SKM-1 (cell line): Measurements from ENCODE around the gene EVA1A.

ENCODE experiments used
- DNase-seq: peaks from one replicate; lab custom pipeline; 2025; ENCODE audit not compliant: unreplicated experiment; lab: John Stamatoyannopoulos, UW

The EVA1A gene

GRCh38 chr2:75454241-75454620, 106.5 kb downstream of the EVA1A start:
- DNase-seq = no peak

DNA sequence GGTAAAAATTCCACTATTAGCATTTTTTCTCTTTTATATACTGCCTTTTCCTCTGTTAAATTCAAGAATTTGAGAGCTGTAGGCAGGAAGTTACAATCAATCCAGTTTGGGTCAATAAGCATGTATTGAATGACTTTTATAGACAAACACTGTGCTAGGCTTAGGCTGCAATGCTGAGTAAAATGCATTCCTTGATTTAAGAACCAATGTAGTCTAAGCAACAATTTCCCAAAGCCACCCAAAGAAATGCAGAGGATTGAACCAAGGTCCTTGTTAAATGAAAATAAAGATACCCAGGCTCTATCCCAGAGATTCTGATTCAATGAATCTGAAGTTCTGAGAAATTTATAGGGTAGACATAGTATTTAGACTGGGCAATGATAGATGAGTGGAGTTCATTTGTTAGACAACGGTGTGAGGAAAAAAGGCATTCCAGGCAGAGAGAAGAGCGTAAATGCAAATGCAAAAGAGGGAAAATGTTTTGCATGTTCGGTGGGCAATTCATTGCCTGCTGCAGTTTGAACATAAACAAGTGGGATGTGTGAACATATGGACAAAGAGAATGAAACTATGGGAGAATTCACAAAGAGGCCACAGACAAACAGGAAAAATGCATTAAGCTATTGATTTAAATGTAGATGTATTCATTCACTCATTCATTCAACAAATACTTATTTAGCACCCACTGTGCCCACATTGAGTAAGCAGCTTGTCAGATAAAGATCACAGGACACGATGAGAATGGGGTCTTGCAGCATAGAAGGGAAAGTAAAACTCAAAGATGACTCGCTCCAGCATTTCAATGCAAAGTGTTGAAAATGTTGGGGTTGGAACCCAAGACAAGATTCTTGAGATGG, 107.1 kb downstream of the EVA1A start:
- DNase-seq = no peak

DNA sequence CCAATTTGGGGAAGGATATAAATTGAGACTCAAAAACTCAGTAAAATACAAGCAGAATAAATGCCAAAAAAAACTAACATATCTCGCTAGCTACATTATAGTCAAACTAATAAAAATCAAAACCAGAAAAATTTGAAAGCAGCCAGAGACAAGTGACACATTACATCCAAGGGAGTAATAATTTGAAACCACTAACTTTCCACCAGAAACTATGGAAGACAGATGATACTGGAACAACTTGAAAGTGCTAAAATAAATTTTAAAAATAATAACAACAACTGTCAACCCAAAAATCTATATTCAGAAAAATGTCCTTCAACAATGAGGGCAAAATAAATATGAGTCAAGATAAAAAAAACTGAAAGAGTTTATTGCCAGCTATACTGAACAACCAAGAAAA, 110.7 kb downstream of the EVA1A start:
- DNase-seq = no peak

DNA sequence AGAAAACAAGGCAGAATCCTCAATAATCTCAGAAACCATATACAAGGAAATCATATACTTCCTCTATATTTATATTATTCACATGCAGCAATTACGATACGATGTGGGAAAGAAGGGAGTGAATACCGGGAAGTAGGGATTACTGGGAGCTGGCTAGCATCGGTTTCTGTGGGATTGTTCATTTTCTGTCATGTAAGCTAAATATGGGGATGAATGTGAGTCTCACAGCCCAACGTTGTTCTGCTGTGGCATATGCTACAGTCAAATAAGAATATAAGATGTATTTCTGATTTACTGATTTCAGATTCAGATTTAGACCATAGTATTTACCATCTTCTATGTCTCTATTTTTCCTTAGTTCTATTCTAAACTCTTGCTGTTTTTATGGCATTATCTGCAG, 113.6 kb downstream of the EVA1A start:
- DNase-seq = no peak
